CD8-positive, alpha-beta memory T cell (primary cell): ENCODE results near the gene CTNNA1. TPM values are rescaled to one million over a fixed set of nuclear protein-coding genes. Genes with fewer than 3 reads are reported as not detected.
"Not testable (repeated sequence)": the region's sequence is repeated elsewhere in the genome, so short reads cannot be mapped to it uniquely, and the experiment has no call there.

Experiments
- CTCF ChIA-PET: fragments of 350-600 bp; sonication (Branson Sonifier 250); formaldehyde crosslinking; loops from one replicate; lab custom pipeline; 2021; ENCODE audit warnings: antibody characterized with exemption; lab: Charles Lee
- POLR2A ChIA-PET: fragments of 350-600 bp; sonication (Branson Sonifier 250); formaldehyde crosslinking; loops from one replicate; lab custom pipeline; 2021; ENCODE audit warnings: antibody characterized with exemption; lab: Charles Lee
- DNase-seq, 5 donors: peaks; one replicate each; pipeline versions ENCODE4 v3.0.0 to v3.0.0-alpha.2; 2020 to 2022; ENCODE audit warnings: mixed read lengths in 1 of 5
- H3K27ac ChIP-seq: one replicate; pipeline ENCODE4 v1.7.0; 2013; ENCODE audit warnings: low read depth, mild to moderate bottlenecking, low read length, moderate library complexity
- H3K27me3 ChIP-seq: 2 replicates; pipeline ENCODE4 v1.7.0; 2013; ENCODE audit warnings: low read length, mild to moderate bottlenecking; ENCODE audit not compliant: insufficient read depth, poor library complexity, severe bottlenecking
- H3K36me3 ChIP-seq: 2 replicates; pipeline ENCODE4 v1.7.0; 2013; ENCODE audit warnings: mild to moderate bottlenecking, low read length, moderate library complexity; ENCODE audit not compliant: insufficient read depth
- H3K4me1 ChIP-seq: 2 replicates; pipeline ENCODE4 v1.7.0; 2013; ENCODE audit warnings: mild to moderate bottlenecking, low read length, moderate library complexity; ENCODE audit not compliant: insufficient read depth
- H3K4me3 ChIP-seq: 2 replicates; pipeline ENCODE4 v1.7.0; 2013; ENCODE audit warnings: mild to moderate bottlenecking, low read length
- H3K9me3 ChIP-seq: 2 replicates; pipeline ENCODE4 v1.7.0; 2013; ENCODE audit warnings: mild to moderate bottlenecking, low read length
- H3K27ac Mint-ChIP-seq, 8 donors: one replicate each; pipeline ENCODE4 v1.8.0; 2020 to 2021; ENCODE audit warnings: mixed read lengths in 8 of 8, mild to moderate bottlenecking in 6 of 8, inconsistent platforms in 3 of 8, moderate library complexity in 3 of 8
- H3K27me3 Mint-ChIP-seq, 2 donors: one replicate each; pipeline ENCODE4 v1.8.0; 2020 to 2021; ENCODE audit warnings: mixed read lengths in 2 of 2, mild to moderate bottlenecking in 1 of 2, moderate library complexity in 1 of 2
- H3K36me3 Mint-ChIP-seq, 3 donors: one replicate each; pipeline ENCODE4 v1.8.0; 2020 to 2021; ENCODE audit warnings: mixed read lengths in 3 of 3, inconsistent platforms in 1 of 3, mild to moderate bottlenecking in 1 of 3
- H3K4me1 Mint-ChIP-seq, 3 donors: one replicate each; pipeline ENCODE4 v1.8.0; 2020 to 2021; ENCODE audit warnings: mixed read lengths in 3 of 3, inconsistent platforms in 1 of 3, mild to moderate bottlenecking in 1 of 3
- H3K4me3 Mint-ChIP-seq, 7 donors: one replicate each; pipeline ENCODE4 v1.8.0; 2020 to 2021; ENCODE audit warnings: mixed read lengths in 7 of 7, mild to moderate bottlenecking in 6 of 7, moderate library complexity in 4 of 7, inconsistent platforms in 2 of 7
- H3K9me3 Mint-ChIP-seq, 5 donors: one replicate each; pipeline ENCODE4 v1.8.0; 2020 to 2022; ENCODE audit warnings: mixed read lengths in 5 of 5, mild to moderate bottlenecking in 3 of 5, moderate library complexity in 2 of 5, inconsistent platforms in 1 of 5
- polyA plus RNA-seq: library from polyadenylated mRNA; unstranded; fragments of 300-500 nt; fragmentation: Illumina TruSeq; gene quantifications from one replicate; pipeline ENCODE4 v1.2.3, GENCODE V29; 2021
- total RNA-seq, 2 experiments: library from RNA; stranded (reverse); gene quantifications; one replicate each; pipeline ENCODE4 v1.2.3, GENCODE V29; 2021

Gene CTNNA1
- total and polyA plus RNA-seq, 3 experiments from 2014 or later: 6.5 to 97.2 (median 89.0) TPM

- H3K4me1 Mint-ChIP-seq: no peaks in the 10 kb centered on the region
- H3K27ac Mint-ChIP-seq: no peak overlapping the region
- Histone ChIP-seq H3K4me3 (no peak overlapping the region), H3K27me3 (peaks cover 7% of the 10 kb centered on the region), H3K27ac (no peak overlapping the region), H3K4me1 (no peaks in the 10 kb centered on the region), H3K36me3 (no peaks in the 10 kb centered on the region), H3K9me3 (no peaks in the 10 kb centered on the region)
- no peak for DNase-seq
- H3K9me3 Mint-ChIP-seq: no peaks in the 10 kb centered on the region
- H3K36me3 Mint-ChIP-seq: no peaks in the 10 kb centered on the region
- ChIA-PET CTCF (no interaction called here), POLR2A (no interaction called here)
- peaks cover 27 to 56% of the 10 kb centered on the region in 2 donors for H3K27me3 Mint-ChIP-seq
- H3K4me3 Mint-ChIP-seq: no peak overlapping the region
These were observed 41.4 kb upstream of the CTNNA1 start for GRCh38 chr5:138711811-138712210.

GRCh38 chr5:138712324-138712723 is 40.9 kb upstream of the CTNNA1 start:
- Mint-ChIP-seq H3K36me3 (no peaks in the 10 kb centered on the region), H3K27me3 (peaks cover 27 to 53% of the 10 kb centered on the region in 2 donors), H3K4me3 (no peak overlapping the region), H3K4me1 (no peaks in the 10 kb centered on the region), H3K27ac (no peak overlapping the region), H3K9me3 (no peaks in the 10 kb centered on the region)
- Histone ChIP-seq H3K4me1 (no peaks in the 10 kb centered on the region), H3K36me3 (no peaks in the 10 kb centered on the region), H3K27me3 (peaks cover 7% of the 10 kb centered on the region), H3K4me3 (no peak overlapping the region), H3K9me3 (no peaks in the 10 kb centered on the region), H3K27ac (no peak overlapping the region)
- no peak for DNase-seq
- CTCF ChIA-PET: no interaction called here
- POLR2A ChIA-PET: no interaction called here

- ChIA-PET POLR2A (no interaction called here), CTCF (no interaction called here)
- no peaks in the 10 kb centered on the region for H3K4me1 Mint-ChIP-seq
- H3K27ac Mint-ChIP-seq: no peak overlapping the region
- Histone ChIP-seq H3K4me1 (no peaks in the 10 kb centered on the region), H3K36me3 (no peaks in the 10 kb centered on the region), H3K9me3 (no peaks in the 10 kb centered on the region), H3K4me3 (no peak overlapping the region), H3K27ac (no peak overlapping the region), H3K27me3 (peaks cover 7% of the 10 kb centered on the region)
- no peak overlapping the region for H3K4me3 Mint-ChIP-seq
- H3K9me3 Mint-ChIP-seq: no peaks in the 10 kb centered on the region
- no peak for DNase-seq
- H3K27me3 Mint-ChIP-seq: peaks cover 26 to 49% of the 10 kb centered on the region in 2 donors
- no peaks in the 10 kb centered on the region for H3K36me3 Mint-ChIP-seq
These were observed 40.4 kb upstream of the CTNNA1 start for GRCh38 chr5:138712791-138713190.

- Histone ChIP-seq H3K4me1 (no peaks in the 10 kb centered on the region), H3K36me3 (no peaks in the 10 kb centered on the region), H3K4me3 (no peak overlapping the region), H3K27me3 (peaks cover 7% of the 10 kb centered on the region), H3K27ac (no peak overlapping the region), H3K9me3 (no peaks in the 10 kb centered on the region)
- POLR2A ChIA-PET: no interaction called here
- Mint-ChIP-seq H3K27me3 (peaks cover 21 to 49% of the 10 kb centered on the region in 2 donors), H3K4me3 (no peak overlapping the region), H3K27ac (no peak overlapping the region), H3K4me1 (no peaks in the 10 kb centered on the region), H3K9me3 (no peaks in the 10 kb centered on the region), H3K36me3 (no peaks in the 10 kb centered on the region)
- CTCF ChIA-PET: no interaction called here
- no peak for DNase-seq
These were observed 40.0 kb upstream of the CTNNA1 start for GRCh38 chr5:138713247-138713646.

- ChIA-PET CTCF (no interaction called here), POLR2A (no interaction called here)
- Mint-ChIP-seq H3K9me3 (no peaks in the 10 kb centered on the region), H3K27ac (no peak overlapping the region), H3K27me3 (peaks cover 13 to 36% of the 10 kb centered on the region in 2 donors), H3K36me3 (no peaks in the 10 kb centered on the region), H3K4me1 (no peaks in the 10 kb centered on the region), H3K4me3 (no peak overlapping the region)
- Histone ChIP-seq H3K27me3 (peaks cover 7% of the 10 kb centered on the region), H3K4me3 (no peak overlapping the region), H3K4me1 (no peaks in the 10 kb centered on the region), H3K36me3 (no peaks in the 10 kb centered on the region), H3K27ac (no peak overlapping the region), H3K9me3 (no peaks in the 10 kb centered on the region)
- no peak for DNase-seq
These were observed 38.5 kb upstream of the CTNNA1 start for GRCh38 chr5:138714694-138715093.

GRCh38 chr5:138715931-138716432 is 37.2 kb upstream of the CTNNA1 start:
- H3K9me3 ChIP-seq, H3K4me3 Mint-ChIP-seq, H3K4me1 Mint-ChIP-seq, H3K9me3 Mint-ChIP-seq, H3K4me1 ChIP-seq, H3K36me3 ChIP-seq, H3K27ac Mint-ChIP-seq, H3K27ac ChIP-seq, H3K36me3 Mint-ChIP-seq, DNase-seq, H3K27me3 ChIP-seq, POLR2A ChIA-PET, CTCF ChIA-PET, H3K4me3 ChIP-seq: not testable (repeated sequence)
- peaks cover 13 to 35% of the 10 kb centered on the region in 2 donors for H3K27me3 Mint-ChIP-seq

- Mint-ChIP-seq H3K4me1 (no peaks in the 10 kb centered on the region), H3K27ac (no peak overlapping the region), H3K36me3 (no peaks in the 10 kb centered on the region), H3K27me3 (peaks cover 8 to 32% of the 10 kb centered on the region in 2 donors), H3K4me3 (no peak overlapping the region), H3K9me3 (no peaks in the 10 kb centered on the region)
- H3K4me3 ChIP-seq: no peak overlapping the region
- no peaks in the 10 kb centered on the region for H3K4me1 ChIP-seq
- H3K27me3 ChIP-seq: peaks cover 7% of the 10 kb centered on the region
- no peaks in the 10 kb centered on the region for H3K9me3 ChIP-seq
- ChIA-PET POLR2A (no interaction called here), CTCF (no interaction called here)
- no peak for DNase-seq
- H3K36me3 ChIP-seq: no peaks in the 10 kb centered on the region
- H3K27ac ChIP-seq: no peak overlapping the region
These were observed 36.7 kb upstream of the CTNNA1 start for GRCh38 chr5:138716456-138716924.

GRCh38 chr5:138717399-138717798 is 35.8 kb upstream of the CTNNA1 start:
- Histone ChIP-seq H3K27ac (no peak overlapping the region), H3K36me3 (no peaks in the 10 kb centered on the region), H3K4me3 (no peak overlapping the region), H3K27me3 (peaks cover 7% of the 10 kb centered on the region), H3K9me3 (no peaks in the 10 kb centered on the region), H3K4me1 (no peaks in the 10 kb centered on the region)
- ChIA-PET CTCF (no interaction called here), POLR2A (no interaction called here)
- Mint-ChIP-seq H3K27me3 (peaks cover 10 to 32% of the 10 kb centered on the region in 2 donors), H3K27ac (no peak overlapping the region), H3K4me1 (no peaks in the 10 kb centered on the region), H3K36me3 (no peaks in the 10 kb centered on the region), H3K9me3 (no peaks in the 10 kb centered on the region), H3K4me3 (no peak overlapping the region)
- DNase-seq: no peak
